Osteoblast (primary cell): ENCODE data around the gene JPT2. TPM values are rescaled to one million over a fixed set of nuclear protein-coding genes. Genes with fewer than 3 reads are reported as not detected.

Source experiments
- DNase-seq: peaks from one replicate; pipeline ENCODE4 v3.0.0; 2011; ENCODE audit warnings: low spot score, mixed read lengths; ENCODE audit not compliant: insufficient read length; ENCODE audit errors: missing footprints
- H2AFZ ChIP-seq: 2 replicates; pipeline ENCODE4 v1.6.0; 2011; ENCODE audit warnings: mild to moderate bottlenecking, low read length
- H3K27ac ChIP-seq: 2 replicates; pipeline ENCODE4 v1.5.1; 2011; ENCODE audit warnings: mild to moderate bottlenecking, low read depth, low read length, moderate library complexity
- H3K27me3 ChIP-seq: 2 replicates; pipeline ENCODE4 v1.6.0; 2012; ENCODE audit warnings: mild to moderate bottlenecking, control low read depth, inconsistent platforms, low read length, moderate library complexity; ENCODE audit not compliant: insufficient read depth
- H3K36me3 ChIP-seq: 2 replicates; pipeline ENCODE4 v1.5.1; 2011; ENCODE audit warnings: mild to moderate bottlenecking, low read length, control low read depth, moderate library complexity; ENCODE audit not compliant: insufficient read depth
- H3K4me1 ChIP-seq: 2 replicates; pipeline ENCODE4 v1.5.1; 2011; ENCODE audit warnings: mild to moderate bottlenecking, low read length, control low read depth, moderate library complexity; ENCODE audit not compliant: insufficient read depth
- H3K4me2 ChIP-seq: 2 replicates; pipeline ENCODE4 v1.6.0; 2011; ENCODE audit warnings: mild to moderate bottlenecking, low read length; ENCODE audit not compliant: insufficient read depth
- H3K4me3 ChIP-seq: fragments of 200-600 bp; sonication (generic); 3 replicates; pipeline ENCODE4 v1.5.1; 2012; ENCODE audit warnings: mild to moderate bottlenecking, low read length, inconsistent platforms; ENCODE audit not compliant: insufficient read depth
- H3K79me2 ChIP-seq: 2 replicates; pipeline ENCODE4 v1.6.0; 2012; ENCODE audit warnings: mild to moderate bottlenecking, low read length, control low read depth, inconsistent platforms; ENCODE audit not compliant: insufficient read depth
- H3K9me3 ChIP-seq: 2 replicates; pipeline ENCODE4 v1.5.1; 2011; ENCODE audit warnings: low read depth, low read length, control low read depth
- H4K20me1 ChIP-seq: 2 replicates; pipeline ENCODE4 v1.6.0; 2012; ENCODE audit warnings: mild to moderate bottlenecking, low read length, control low read depth; ENCODE audit not compliant: insufficient read depth
- total RNA-seq: library from RNA; depleted of rRNA; stranded (reverse); fragments of >200 nt; gene quantifications from 2 replicates; pipeline ENCODE4 v1.2.3, GENCODE V29; 2012
- TF ChIP-seq, protein P1 (sequence below): IDR thresholded peaks from 2 replicates; pipeline ENCODE4 v1.5.1; 2011; ENCODE audit warnings: mild to moderate bottlenecking, low read depth, low read length, moderate library complexity; ENCODE audit errors: extremely low read depth

The JPT2 gene
- total RNA-seq, 1 donor, result 22.8 TPM

DNA sequence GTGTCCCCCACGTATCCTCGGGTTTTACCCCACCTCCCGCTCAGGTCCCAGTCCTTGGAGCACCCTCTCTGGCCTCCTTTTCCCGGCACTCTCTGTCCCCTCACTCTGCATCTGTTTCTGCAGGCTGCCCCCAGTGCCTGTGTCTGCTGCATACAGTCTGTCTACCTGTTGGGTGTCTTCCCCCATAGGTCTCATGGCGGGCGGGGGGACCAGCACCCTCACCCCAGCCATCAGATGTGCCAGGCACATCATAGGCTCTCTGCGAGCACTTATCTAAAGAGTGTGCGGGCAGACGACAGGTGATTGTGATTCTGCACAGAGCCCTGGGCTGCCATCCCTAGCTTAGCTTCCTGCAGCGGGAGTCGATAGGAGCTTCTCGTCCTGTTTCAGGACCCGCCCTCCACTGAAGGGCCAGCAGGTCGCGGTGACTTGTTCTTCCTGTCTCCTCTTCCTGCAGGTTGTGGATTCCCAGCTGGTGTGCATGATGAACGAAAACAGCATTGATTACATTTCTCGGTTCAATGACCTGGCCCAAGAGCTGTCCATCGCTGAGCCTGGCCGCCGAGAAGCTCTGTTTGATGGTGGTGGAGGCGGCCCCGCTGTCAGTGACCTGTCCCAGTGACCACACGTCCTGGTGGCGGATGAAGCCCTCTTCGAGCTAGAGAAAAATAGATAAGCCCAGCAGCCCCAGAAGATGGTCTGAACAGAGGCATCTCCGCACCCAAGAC, 4.5 kb upstream of the JPT2 start:
- no peaks in the 10 kb centered on the region for H3K27me3 ChIP-seq
- H3K4me2 ChIP-seq, result no peak overlapping the region
- no peak overlapping the region for H3K27ac ChIP-seq
- no peak overlapping the region for H3K4me3 ChIP-seq
- TF ChIP-seq, protein P1, sequence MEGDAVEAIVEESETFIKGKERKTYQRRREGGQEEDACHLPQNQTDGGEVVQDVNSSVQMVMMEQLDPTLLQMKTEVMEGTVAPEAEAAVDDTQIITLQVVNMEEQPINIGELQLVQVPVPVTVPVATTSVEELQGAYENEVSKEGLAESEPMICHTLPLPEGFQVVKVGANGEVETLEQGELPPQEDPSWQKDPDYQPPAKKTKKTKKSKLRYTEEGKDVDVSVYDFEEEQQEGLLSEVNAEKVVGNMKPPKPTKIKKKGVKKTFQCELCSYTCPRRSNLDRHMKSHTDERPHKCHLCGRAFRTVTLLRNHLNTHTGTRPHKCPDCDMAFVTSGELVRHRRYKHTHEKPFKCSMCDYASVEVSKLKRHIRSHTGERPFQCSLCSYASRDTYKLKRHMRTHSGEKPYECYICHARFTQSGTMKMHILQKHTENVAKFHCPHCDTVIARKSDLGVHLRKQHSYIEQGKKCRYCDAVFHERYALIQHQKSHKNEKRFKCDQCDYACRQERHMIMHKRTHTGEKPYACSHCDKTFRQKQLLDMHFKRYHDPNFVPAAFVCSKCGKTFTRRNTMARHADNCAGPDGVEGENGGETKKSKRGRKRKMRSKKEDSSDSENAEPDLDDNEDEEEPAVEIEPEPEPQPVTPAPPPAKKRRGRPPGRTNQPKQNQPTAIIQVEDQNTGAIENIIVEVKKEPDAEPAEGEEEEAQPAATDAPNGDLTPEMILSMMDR, result no peak
- peaks cover 3% of the 10 kb centered on the region for H3K79me2 ChIP-seq
- peaks cover 7% of the 10 kb centered on the region for H3K4me1 ChIP-seq
- no peaks in the 10 kb centered on the region for H3K9me3 ChIP-seq
- peaks cover 12% of the 10 kb centered on the region for H4K20me1 ChIP-seq
- DNase-seq, result peak; percentile 53
- H3K36me3 ChIP-seq, result peaks cover 52% of the 10 kb centered on the region
- H2AFZ ChIP-seq, result no peak overlapping the region

DNA sequence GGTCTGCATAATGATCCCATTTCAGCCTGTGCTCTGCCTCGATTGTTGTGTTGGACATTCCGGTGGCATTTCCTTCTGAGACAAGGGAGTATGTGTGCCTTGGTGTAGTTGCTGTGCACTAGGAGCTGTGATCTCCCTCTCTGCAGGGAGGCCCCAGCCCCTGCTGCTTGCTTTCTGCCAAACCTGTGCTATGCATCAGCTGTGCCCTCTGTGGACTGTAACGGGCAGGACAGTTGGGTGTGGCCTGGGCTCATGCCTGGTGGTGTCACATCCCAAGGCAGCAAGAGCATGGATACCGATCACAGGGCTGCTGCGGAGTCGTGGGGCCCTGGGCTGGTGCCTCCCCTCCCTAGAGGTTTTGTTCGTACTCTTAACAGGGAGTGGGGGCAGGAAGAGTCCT, 3.8 kb upstream of the JPT2 start:
- Histone ChIP-seq H3K27me3 (no peaks in the 10 kb centered on the region), H3K36me3 (peaks cover 45% of the 10 kb centered on the region), H3K27ac (no peak overlapping the region), H3K4me2 (no peak overlapping the region), H3K79me2 (peaks cover 10% of the 10 kb centered on the region), H3K4me3 (no peak overlapping the region), H4K20me1 (peaks cover 12% of the 10 kb centered on the region), H2AFZ (no peak overlapping the region), H3K9me3 (no peaks in the 10 kb centered on the region), H3K4me1 (peaks cover 13% of the 10 kb centered on the region)
- TF ChIP-seq, protein P1, result no peak
- peak; percentile 69 for DNase-seq

DNA sequence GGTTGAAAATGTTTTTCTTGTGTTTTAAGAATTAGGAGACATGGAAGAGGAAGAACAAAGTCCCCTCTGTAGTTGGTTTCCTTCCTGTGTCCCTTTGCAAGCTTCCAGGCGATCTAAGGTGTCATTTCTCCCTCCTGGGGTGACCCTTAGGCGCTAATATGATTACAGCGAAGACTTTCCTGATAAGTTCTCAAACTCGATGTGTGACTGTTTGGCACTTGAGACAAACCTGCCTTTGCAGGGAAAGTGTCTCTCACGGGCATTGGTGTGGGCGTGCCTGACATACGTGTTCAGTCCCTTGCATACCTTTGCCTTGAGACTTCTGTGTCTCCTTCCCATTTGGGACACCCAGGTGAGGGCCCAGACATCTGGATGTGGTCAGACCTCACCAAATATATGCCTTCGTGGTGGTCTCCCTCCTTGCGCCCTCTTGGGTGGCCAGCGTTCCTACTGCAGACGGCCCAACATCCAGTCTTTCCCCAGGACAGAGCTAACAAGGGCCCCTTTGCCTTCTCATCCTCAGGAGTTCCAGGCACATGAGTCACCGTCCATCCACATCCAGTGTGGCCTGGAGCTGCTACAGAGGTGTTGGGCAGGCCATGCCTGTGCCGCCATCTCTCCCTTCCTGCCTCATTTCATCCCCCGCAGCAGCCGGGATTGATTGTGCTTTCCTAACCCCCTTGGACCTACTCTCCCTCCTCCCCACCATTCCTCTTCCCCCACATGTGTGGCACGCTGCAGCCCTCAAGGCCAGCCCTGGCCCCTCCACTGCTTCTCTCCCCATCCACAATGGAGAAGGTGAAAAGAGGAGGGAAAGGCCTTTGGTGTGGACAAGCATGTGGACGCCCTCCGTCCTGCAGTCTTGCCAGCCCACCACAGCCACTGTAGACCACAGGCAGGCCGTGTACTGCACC, 3.1 kb upstream of the JPT2 start:
- no peak overlapping the region for H3K4me2 ChIP-seq

More for the DNA sequence above, 3.1 kb upstream of the JPT2 start:
- Histone ChIP-seq H3K36me3 (peaks cover 40% of the 10 kb centered on the region), H3K27ac (peak overlapping the region; percentile 46), H3K9me3 (no peaks in the 10 kb centered on the region), H3K27me3 (no peaks in the 10 kb centered on the region), H3K4me1 (peaks cover 13% of the 10 kb centered on the region), H3K79me2 (peaks cover 17% of the 10 kb centered on the region), H2AFZ (no peak overlapping the region), H4K20me1 (peaks cover 12% of the 10 kb centered on the region), H3K4me3 (no peak overlapping the region)
- TF ChIP-seq, protein P1, result no peak
- peak; percentile 97 for DNase-seq
